ENCODE results near the gene HEYL. TPM values are rescaled to one million over a fixed set of nuclear protein-coding genes. Genes with fewer than 3 reads are reported as not detected.

HEYL gene
- total RNA-seq, 1 experiment from 2014 or later = 8.8 TPM

GRCh38 chr1:39653546-39654031, 14.1 kb upstream of the HEYL start:
- no peak overlapping the region for H3K9ac ChIP-seq (ENCODE audit: low read length)
- POLR2A ChIA-PET = interaction anchor here (1.1 kb wide), 1 partner anchor 47 kb away, joined by 5 read pairs; no protein-coding TSS in a partner anchor
- H3K27ac ChIP-seq (ENCODE audit: low read depth, low read length) = no peak overlapping the region
- RAD21 ChIA-PET (ENCODE audit: low non-redundant PET in 1 of 2, low total read pairs in 2 of 2, uncharacterized antibody in 2 of 2, unreplicated experiment in 2 of 2) = interaction anchor here (1.3 to 1.6 kb wide), 2 partner anchors 47 kb away, joined by 5 to 7 read pairs; no protein-coding TSS in a partner anchor
- no peaks in the 10 kb centered on the region for H3K9me2 ChIP-seq (ENCODE audit: insufficient read depth)
- TF ChIP-seq MAX (IDR thresholded peaks at IDR 0.05) = 0 out of 2 replicates have a peak, but pooled peaks have one; percentile 19
- TF ChIP-seq REST (IDR thresholded peaks at IDR 0.05; ENCODE audit: low read depth) = no peak
- peak; percentile 91 for TF ChIP-seq RAD21 (IDR thresholded peaks at IDR 0.05; ENCODE audit: low read depth)
- peak; percentile 84 to 91 (median 87) for TF ChIP-seq CTCF (IDR thresholded peaks at IDR 0.05 in 2 of 3, conservative IDR thresholded peaks at IDR 0.05 in 1 of 3; ENCODE audit: borderline replicate concordance in 1 of 3, insufficient read depth in 1 of 3, low read depth in 2 of 3, low read length in 2 of 3)
- TF ChIP-seq TCF7L2 (IDR thresholded peaks at IDR 0.05; ENCODE audit: borderline replicate concordance, extremely low read depth, insufficient read depth, insufficient read length) = peak; percentile 7
- H2AFZ ChIP-seq (ENCODE audit: low read depth, low read length, poor library complexity, severe bottlenecking) = peak overlapping the region; percentile 82
- intact Hi-C loops (cut with micrococcal nuclease) = loop anchor here (1.0 to 2.0 kb wide), 2 partner anchors 47 to 551 kb away; no protein-coding TSS in a partner anchor
- H3K4me3 ChIP-seq (replicated peaks in 1 of 2; ENCODE audit: low read depth in 1 of 2, low read length in 2 of 2) = no peak overlapping the region
- no peaks in the 10 kb centered on the region for H3K36me3 ChIP-seq (ENCODE audit: control insufficient read depth in 1 of 2, insufficient read depth in 2 of 2, low read length in 2 of 2)
- no peaks in the 10 kb centered on the region for H4K20me1 ChIP-seq (ENCODE audit: insufficient read depth)
- CTCF ChIA-PET = interaction anchor here (0.7 to 3.4 kb wide), 10 partner anchors 10 to 543 kb away, joined by 3 to 36 read pairs (median 4); partner anchors contain the start of gene HEYL
- peaks cover 0 to 19% of the 10 kb centered on the region in 2 experiments; a peak in 2 of 4 replicates for H3K4me1 ChIP-seq (ENCODE audit: control insufficient read depth in 1 of 2, insufficient read depth in 2 of 2, low read length in 2 of 2)
- ATAC-seq (peak; percentile 69), DNase-seq (ENCODE audit: low read depth, low spot score) (peak; percentile 71)
- no peaks in the 10 kb centered on the region for H3K9me3 ChIP-seq (ENCODE audit: control insufficient read depth in 1 of 2, insufficient read depth in 1 of 2, low read depth in 1 of 2, low read length in 2 of 2)
- H3K79me2 ChIP-seq (ENCODE audit: insufficient read depth, low read length) = no peaks in the 10 kb centered on the region
- BruUV-seq (replicated peaks) = no TSS peak
- no peaks in the 10 kb centered on the region for H3K27me3 ChIP-seq (ENCODE audit: insufficient read depth, low read length)
- H3K4me2 ChIP-seq (ENCODE audit: low read length) = peak overlapping the region; percentile 38

Data from HCT116 (cell line).